ENCODE measurements around the gene C5orf58. TPM values are rescaled to one million over a fixed set of nuclear protein-coding genes. Genes with fewer than 3 reads are reported as not detected.

C5orf58 gene
- total and polyA plus RNA-seq, 10 of the 15 experiments (the other 5 are each of a cell fraction or from before 2014, with no cell fraction given), result 0.13 to 0.27 (median 0.26) TPM; not detected in 7

- BruUV-seq (replicated peaks), result no TSS peak
- Histone ChIP-seq H3K9me3 (replicated peaks; ENCODE audit: control insufficient read depth, insufficient read depth, low read length) (no peaks in the 10 kb centered on the region), H3K27ac (ENCODE audit: control insufficient read depth, insufficient read depth) (no peak overlapping the region), H4K20me1 (ENCODE audit: control insufficient read depth, insufficient read depth) (no peaks in the 10 kb centered on the region), H3K79me2 (ENCODE audit: control insufficient read depth, insufficient read depth, low read length) (no peaks in the 10 kb centered on the region), H3K4me1 (ENCODE audit: control insufficient read depth, insufficient read depth, low read length) (peaks cover 13% of the 10 kb centered on the region), H3K4me3 (no peak overlapping the region), H3K9ac (ENCODE audit: control insufficient read depth, insufficient read depth, low read length) (no peak overlapping the region), H2AFZ (ENCODE audit: control insufficient read depth, low read depth, low read length) (no peak overlapping the region), H3K4me2 (ENCODE audit: control insufficient read depth, insufficient read depth) (no peak overlapping the region), H3K36me3 (ENCODE audit: control insufficient read depth in 2 of 2, insufficient read depth in 2 of 2, low read length in 1 of 2) (peaks cover 10 to 22% of the 10 kb centered on the region in 2 experiments; a peak in 3 of 4 replicates), H3K27me3 (replicated peaks in 1 of 2; ENCODE audit: control insufficient read depth in 2 of 2, insufficient read depth in 2 of 2, low read length in 1 of 2) (no peaks in the 10 kb centered on the region)
- intact Hi-C loops (cut with micrococcal nuclease; ENCODE audit: unreplicated experiment), result no loop called here
- RAD21 ChIA-PET (ENCODE audit: unreplicated experiment), result interaction anchor here (0.9 to 4.5 kb wide), 16 partner anchors 8 to 157 kb away, joined by 3 to 88 read pairs (median 7); partner anchors contain the start of gene LCP2
- SMC1A ChIA-PET (ENCODE audit: uncharacterized antibody, unreplicated experiment), result interaction anchor here (0.9 to 16.6 kb wide), 14 partner anchors 7 to 151 kb away, joined by 3 to 451 read pairs (median 10); partner anchors contain the start of gene LCP2
- WGBS (ENCODE audit: insufficient coverage, insufficient replicate concordance, low lambda C conversion rate, missing lambda C conversion rate), result 72% methylated on average over 7 of the region's 7 CpGs
- DNase-seq (ENCODE audit: low read depth, low spot score) (no peak), FAIRE-seq (no peak), ATAC-seq (no peak)
- CTCF ChIA-PET, result interaction anchor here (0.7 to 7.9 kb wide), 19 partner anchors 10 to 156 kb away, joined by 3 to 189 read pairs (median 13); partner anchors contain the start of gene LCP2
- TF ChIP-seq FOXK2 (IDR thresholded peaks at IDR 0.05) (no peak), GABPA (IDR thresholded peaks at IDR 0.05; ENCODE audit: low read depth) (no peak), CUX1 (IDR thresholded peaks at IDR 0.05; ENCODE audit: insufficient replicate concordance, low read depth, low read length) (no peak), JUND (IDR thresholded peaks at IDR 0.05; ENCODE audit: low read depth, low read length) (no peak), ZSCAN29 (IDR thresholded peaks at IDR 0.05) (no peak)
- POLR2A ChIA-PET, result interaction anchor here (1.1 to 3.9 kb wide), 4 partner anchors 23 to 69 kb away, joined by 5 to 19 read pairs (median 12); no protein-coding TSS in a partner anchor
- in situ Hi-C loops (cut with MboI), result no loop called here
Observed at GRCh38 chr5:170269579-170269978, 36.8 kb downstream of the C5orf58 start.

Measured in GM12878 (cell line).